ENCODE results near the gene QSOX1.
A peak's percentile ranks its signal among the peaks of the same experiment; 100 is the strongest.
"Not testable (repeated sequence)": the region's sequence is repeated elsewhere in the genome, so short reads cannot be mapped to it uniquely, and the experiment has no call there.

The QSOX1 gene

GRCh38 chr1:180154325-180155181, at the start of gene QSOX1:
TSS of gene QSOX1 (plus strand) at chr1:180154869. CDS start at chr1:180154908, 39 bp downstream.
- DNase-seq, result peak; percentile 93

GRCh38 chr1:180112091-180112490, 42.6 kb upstream of the QSOX1 start:
- no peak for DNase-seq

- no peak for DNase-seq
Measured at GRCh38 chr1:180112984-180113647, 41.6 kb upstream of the QSOX1 start.

GRCh38 chr1:180114396-180114945, 40.2 kb upstream of the QSOX1 start:
- DNase-seq, result no peak

GRCh38 chr1:180116964-180117763, 37.5 kb upstream of the QSOX1 start:
- DNase-seq, result peak; percentile 73

GRCh38 chr1:180117764-180118116, 36.9 kb upstream of the QSOX1 start:
- DNase-seq, result no peak

GRCh38 chr1:180119837-180120236, 34.8 kb upstream of the QSOX1 start:
- DNase-seq, result no peak

- no peak for DNase-seq
Measured at GRCh38 chr1:180123463-180123936, 31.2 kb upstream of the QSOX1 start.

GRCh38 chr1:180130651-180131050, 24.0 kb upstream of the QSOX1 start:
- DNase-seq, result no peak

- DNase-seq, result peak; percentile 81
Measured at GRCh38 chr1:180131510-180131909, 23.2 kb upstream of the QSOX1 start.

- DNase-seq, result no peak
Measured at GRCh38 chr1:180133193-180133592, 21.5 kb upstream of the QSOX1 start.

- not testable (repeated sequence) for DNase-seq
Measured at GRCh38 chr1:180133688-180134087, 21.0 kb upstream of the QSOX1 start.

- DNase-seq, result no peak
Measured at GRCh38 chr1:180135535-180135934, 19.1 kb upstream of the QSOX1 start.

- DNase-seq, result no peak
Measured at GRCh38 chr1:180136331-180136967, 18.2 kb upstream of the QSOX1 start.

- no peak for DNase-seq
Measured at GRCh38 chr1:180136968-180137356, 17.7 kb upstream of the QSOX1 start.

GRCh38 chr1:180137776-180138175, 16.9 kb upstream of the QSOX1 start:
- DNase-seq, result no peak

- no peak for DNase-seq
Measured at GRCh38 chr1:180141381-180141934, 13.2 kb upstream of the QSOX1 start.

- no peak for DNase-seq
Measured at GRCh38 chr1:180143359-180143758, 11.3 kb upstream of the QSOX1 start.

GRCh38 chr1:180144659-180145357, 9.9 kb upstream of the QSOX1 start:
- no peak for DNase-seq

GRCh38 chr1:180145446-180145845, 9.2 kb upstream of the QSOX1 start:
- no peak for DNase-seq

GRCh38 chr1:180150982-180151381, 3.7 kb upstream of the QSOX1 start:
- peak; percentile 40 for DNase-seq

- no peak for DNase-seq
Measured at GRCh38 chr1:180151508-180151907, 3.2 kb upstream of the QSOX1 start.
